Stimulated activated CD8-positive, alpha-beta memory T cell treated with anti-CD3 and anti-CD28 coated beads, Interleukin-4, amount 100 ng/mL, for 4 hours (primary cell): ENCODE results near the gene ALOX15.
"Not testable (repeated sequence)": the region's sequence is repeated elsewhere in the genome, so short reads cannot be mapped to it uniquely, and the experiment has no call there.

ENCODE experiments used
- DNase-seq, 2 donors: peaks; one replicate each; pipeline ENCODE4 v3.0.0-alpha.2; 2020; ENCODE audit warnings: low read depth in 2 of 2, low spot score in 1 of 2

Gene ALOX15, protein sequence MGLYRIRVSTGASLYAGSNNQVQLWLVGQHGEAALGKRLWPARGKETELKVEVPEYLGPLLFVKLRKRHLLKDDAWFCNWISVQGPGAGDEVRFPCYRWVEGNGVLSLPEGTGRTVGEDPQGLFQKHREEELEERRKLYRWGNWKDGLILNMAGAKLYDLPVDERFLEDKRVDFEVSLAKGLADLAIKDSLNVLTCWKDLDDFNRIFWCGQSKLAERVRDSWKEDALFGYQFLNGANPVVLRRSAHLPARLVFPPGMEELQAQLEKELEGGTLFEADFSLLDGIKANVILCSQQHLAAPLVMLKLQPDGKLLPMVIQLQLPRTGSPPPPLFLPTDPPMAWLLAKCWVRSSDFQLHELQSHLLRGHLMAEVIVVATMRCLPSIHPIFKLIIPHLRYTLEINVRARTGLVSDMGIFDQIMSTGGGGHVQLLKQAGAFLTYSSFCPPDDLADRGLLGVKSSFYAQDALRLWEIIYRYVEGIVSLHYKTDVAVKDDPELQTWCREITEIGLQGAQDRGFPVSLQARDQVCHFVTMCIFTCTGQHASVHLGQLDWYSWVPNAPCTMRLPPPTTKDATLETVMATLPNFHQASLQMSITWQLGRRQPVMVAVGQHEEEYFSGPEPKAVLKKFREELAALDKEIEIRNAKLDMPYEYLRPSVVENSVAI

DNA sequence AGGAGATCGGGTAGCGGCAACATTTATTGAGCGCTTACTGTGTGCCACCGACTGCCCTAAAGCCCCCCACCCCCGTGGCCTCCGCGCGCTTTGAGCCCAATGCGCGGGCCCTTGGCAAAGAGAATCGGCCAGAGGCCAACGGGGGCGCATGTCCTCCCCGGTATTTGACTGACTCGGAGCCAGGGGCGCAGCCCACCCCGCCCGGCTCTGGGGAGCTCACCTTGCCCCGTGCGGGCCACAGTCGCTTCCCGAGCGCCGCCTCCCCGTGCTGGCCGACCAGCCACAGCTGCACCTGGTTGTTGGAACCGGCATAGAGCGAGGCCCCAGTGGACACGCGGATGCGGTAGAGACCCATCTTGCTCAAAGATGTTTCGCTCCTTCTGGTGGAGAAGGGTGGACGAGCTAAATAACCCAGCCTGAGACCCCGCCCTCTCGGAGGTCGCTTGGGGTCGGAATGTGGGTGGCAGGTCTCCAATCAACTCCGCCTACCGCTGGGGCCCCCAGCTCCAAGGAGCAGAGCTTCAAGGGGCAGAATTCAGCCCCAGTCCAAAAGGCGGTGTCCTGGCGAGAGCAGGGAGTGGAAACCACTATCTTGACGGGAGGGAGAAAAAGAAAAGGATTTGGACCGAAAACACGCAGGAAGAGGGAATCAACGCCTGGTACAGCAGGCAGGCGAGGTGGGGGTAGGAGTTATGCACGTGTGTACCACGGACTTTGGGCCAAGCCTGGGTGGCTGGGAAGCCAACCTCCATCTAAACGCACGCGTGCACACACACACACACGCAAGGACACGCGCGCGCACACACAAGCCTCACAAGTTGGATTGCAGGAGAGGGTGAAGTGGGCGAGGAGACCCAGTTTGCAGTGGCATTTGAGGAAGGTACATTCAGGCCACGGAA lies at the start of gene ALOX15:
Gene ALOX15, minus strand, starts transcription at position 382 of the 899 bp plus-strand sequence. Its CDS starts 27 bp downstream, at position 355.
- DNase-seq, result no peak

- no peak for DNase-seq
These were observed 49.3 kb upstream of the ALOX15 start for GRCh38 chr17:4690745-4691144.

- not testable (repeated sequence) for DNase-seq
These were observed 48.4 kb upstream of the ALOX15 start for GRCh38 chr17:4689872-4690271.

DNA sequence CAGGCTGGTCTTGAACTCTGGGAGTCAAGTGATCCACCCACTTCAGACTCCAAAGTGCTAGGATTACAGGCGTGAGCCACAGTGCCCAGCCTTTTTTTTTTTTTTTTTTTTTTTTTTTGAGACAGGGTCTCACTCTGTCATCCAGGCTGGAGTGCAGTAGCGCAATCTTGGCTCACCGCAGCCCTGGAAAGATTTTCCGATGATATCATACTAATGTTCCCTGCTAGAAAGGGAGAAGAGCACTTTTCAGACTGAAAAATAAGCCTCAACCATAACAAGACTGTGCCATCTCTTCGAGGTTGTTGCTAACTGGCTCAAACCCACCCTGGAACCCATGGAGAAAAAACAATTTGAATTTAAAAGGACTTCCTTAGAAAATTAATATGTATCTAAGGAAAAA lies 42.3 kb upstream of the ALOX15 start:
- not testable (repeated sequence) for DNase-seq

DNA sequence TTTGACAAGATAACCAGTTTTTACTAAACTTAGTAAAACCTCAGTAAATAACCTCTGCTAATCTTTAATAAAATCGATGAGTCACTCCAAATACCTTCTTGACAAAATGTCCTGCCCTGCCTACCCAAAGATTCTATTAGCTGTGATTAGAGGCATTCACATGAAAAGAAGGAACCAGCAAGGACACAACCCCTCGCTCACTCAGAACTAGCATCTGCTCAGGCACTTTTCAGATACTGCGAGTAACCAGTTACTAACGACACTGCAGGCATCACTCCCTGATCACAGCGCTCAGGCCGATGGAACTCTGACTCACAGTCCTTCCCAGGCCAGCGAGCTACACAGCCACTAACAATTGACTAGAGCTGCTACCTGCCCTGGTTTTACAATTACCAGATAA lies 38.2 kb upstream of the ALOX15 start:
- DNase-seq, result no peak

DNA sequence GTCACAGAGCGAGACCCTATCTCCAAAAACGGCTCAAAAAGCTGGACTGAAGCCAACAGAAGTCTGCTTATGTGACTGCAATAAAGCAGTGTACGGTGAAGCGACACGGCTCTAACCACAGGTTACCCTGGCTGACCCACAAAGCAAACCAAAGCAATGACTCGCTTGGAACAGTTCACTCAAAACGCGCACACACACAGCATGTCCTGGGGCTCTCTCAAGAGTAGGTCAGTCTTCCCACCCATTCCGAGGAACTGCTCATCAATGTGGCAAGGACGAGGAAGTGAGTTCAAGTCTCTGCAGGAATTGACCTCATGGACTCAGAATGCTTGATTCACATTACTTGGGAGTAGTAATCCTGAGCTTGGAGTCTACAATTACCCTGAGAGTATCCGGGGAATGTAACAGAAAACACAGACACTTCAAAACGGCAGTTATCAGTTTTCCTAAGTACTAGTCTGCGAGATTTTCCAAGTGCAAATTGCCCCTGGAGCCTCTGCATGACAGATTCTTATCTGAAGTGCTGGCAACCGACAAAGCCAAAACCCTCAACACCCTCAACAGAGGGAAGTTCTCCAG lies 37.1 kb upstream of the ALOX15 start:
- no peak for DNase-seq

DNA sequence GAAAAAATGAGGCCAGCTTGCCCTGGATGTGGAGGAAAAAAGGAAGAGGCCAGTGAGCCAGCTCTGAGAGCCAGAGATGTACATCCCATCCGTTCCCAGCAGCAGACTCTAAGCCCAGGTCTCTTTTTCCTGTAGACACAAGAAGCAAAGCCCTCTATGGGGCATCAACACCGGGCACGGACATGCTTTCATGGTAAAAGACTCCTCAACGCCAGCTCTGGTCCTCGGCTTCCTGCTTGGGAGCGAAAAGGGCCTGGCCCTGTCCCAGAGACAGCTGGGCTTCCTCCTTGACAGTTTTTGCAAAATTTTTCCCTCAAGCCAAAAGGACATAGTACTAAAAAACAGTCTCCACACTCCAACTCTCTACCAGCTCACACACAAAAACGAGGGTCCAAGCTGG lies 35.3 kb upstream of the ALOX15 start:
- no peak for DNase-seq

DNA sequence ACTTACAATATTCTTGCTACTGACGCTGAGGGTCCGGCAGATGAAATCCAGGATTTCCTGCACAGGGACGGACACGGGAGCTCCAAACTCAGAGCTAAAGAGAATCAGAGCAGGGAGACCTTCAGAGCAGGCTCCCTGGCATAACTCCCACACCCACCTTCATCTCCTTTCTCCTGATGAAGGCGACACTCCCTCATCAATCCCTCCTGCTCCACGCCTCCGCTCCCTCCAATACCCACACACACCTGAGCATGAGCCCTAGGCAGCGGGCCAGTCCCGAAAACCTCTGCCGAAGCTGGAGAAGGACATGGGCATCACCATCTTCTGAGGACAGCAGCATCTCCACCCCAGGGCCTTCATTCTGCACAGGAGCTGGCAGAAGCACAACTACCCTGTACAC lies 34.3 kb upstream of the ALOX15 start:
- DNase-seq, result no peak

- no peak for DNase-seq
These were observed 33.2 kb upstream of the ALOX15 start for GRCh38 chr17:4674685-4674998.

GRCh38 chr17:4673986-4674684 lies 32.7 kb upstream of the ALOX15 start:
- no peak for DNase-seq

DNA sequence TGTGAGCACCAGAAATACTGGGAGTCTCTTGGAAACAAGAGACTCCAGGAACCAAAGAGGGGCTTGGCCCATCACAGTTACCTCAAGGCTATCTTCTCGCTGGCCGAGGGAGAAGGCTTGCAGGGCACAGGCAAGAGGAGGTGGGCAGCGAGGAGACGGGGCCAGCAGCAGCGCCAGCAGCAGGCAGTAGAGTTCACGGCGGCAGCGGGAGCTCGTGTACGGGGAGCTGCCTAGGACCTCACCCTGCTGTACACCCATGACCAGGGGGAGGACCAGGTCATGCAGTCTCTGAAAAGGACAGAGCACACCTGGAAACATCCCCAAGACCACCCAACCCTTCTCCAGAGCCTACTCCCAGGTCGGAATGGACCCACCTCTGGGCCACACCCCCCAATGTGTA lies 31.7 kb upstream of the ALOX15 start:
- DNase-seq, result no peak

DNA sequence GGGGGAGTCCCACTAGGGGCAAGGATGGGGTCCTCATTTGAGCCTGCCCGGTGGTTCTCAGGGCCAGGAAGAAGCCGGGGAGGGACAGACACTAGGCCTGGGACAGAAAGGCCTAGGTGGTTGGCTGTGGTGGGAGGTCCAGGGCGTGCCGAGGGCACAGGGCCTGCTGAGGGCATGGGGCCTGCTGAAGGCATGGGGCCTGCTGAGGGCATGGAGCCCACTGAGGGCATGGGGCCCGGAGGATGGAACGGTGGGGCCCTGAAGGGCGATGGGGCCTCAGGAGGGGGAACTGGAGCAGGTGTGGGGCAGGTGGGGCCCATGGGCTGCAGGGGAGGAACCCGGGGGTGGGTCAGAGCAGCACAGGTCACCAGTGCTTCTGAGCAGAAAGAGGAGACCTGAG lies 31.3 kb upstream of the ALOX15 start:
- DNase-seq, result no peak

DNA sequence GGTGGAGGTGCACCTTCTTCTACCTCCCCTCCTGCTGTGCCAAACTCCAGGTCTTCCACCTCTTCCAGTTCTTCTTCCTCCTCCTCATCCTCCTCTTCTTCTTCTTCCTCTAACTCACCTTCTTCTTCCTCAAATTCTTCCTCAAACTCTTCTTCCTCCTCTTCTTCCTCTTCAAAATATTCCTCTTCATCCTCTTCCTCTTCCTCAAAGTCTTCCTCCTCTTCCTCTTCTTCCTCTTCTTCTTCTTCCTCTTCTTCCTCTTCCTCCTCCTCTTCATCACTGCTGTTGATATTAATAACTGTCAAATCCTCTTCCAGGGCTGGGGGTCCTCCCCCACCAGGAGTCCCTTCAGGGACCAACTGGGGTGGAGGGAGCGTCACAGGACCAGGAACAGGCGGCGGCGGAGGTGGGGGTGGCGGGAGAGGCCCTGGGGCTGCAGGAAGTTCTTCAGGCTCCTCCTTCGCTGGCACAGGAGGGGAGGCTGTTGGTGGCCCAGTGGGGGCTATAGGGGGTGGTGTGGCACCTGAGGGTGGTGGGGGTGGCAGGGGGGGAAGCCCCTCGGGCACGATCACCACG lies 30.7 kb upstream of the ALOX15 start:
- no peak for DNase-seq

GRCh38 chr17:4667166-4667565 lies 25.7 kb upstream of the ALOX15 start:
- no peak for DNase-seq

DNA sequence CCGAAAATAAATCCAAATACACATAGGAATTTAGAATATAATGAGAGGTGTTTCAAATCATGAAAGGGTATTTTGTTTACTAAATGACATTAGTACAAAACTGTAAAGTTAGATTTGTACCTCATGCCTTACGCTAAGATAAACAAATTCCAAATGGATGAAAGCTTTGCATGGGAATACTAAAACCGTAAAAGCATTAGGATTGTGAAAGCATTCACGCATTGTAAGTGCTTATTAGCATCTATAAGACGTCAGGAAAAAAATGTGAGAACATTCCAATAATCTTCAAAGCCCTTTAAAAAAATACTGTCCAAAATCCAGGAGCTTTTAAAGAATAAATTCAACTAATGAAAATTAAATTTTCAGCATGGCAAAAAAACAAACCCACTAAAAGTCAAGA lies 24.8 kb upstream of the ALOX15 start:
- no peak for DNase-seq

- no peak for DNase-seq
These were observed 23.5 kb upstream of the ALOX15 start for GRCh38 chr17:4665027-4665426.

- no peak for DNase-seq
These were observed 22.8 kb upstream of the ALOX15 start for GRCh38 chr17:4664230-4664629.

- no peak for DNase-seq
These were observed 22.2 kb upstream of the ALOX15 start for GRCh38 chr17:4663711-4664110.

DNA sequence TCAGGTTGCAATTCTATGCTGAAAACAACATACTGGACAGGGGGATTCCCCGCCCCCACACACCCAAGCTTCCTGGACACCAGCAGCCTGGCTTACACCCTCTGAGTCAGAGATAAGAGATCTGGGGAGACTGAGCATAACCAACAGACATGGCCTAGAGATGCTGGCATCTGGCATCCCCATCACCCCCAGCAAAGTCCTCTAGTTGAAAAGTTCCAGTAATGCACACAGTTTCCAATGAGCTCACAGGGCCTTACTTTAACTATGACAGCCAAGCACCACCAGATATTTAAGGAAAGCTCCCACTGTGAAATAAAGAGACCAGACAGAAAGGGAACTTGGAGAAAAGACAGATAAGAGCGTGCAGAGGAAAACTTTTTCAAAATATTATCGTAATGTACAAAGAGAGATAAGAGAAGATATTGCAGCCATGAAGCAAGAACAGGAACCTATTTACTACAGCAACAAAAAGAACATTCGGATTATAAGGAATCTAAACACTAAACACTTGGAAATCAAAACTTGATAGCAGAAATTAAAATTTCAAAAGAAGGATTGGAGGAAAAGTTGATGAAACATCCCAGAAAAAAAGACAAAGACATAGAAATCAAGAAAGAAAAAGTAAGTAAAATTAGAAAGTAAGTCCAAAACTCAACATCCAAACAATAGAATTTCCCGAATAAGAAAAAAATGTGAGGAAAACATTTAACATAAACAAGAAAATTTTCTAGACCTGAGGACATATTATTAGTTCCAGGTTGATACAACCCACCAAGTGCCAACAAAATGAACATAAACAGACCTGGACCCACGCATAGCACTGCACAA lies 17.2 kb upstream of the ALOX15 start:
- DNase-seq, result peak in 1 of 2 donors; percentile 5

GRCh38 chr17:4657678-4658077 lies 16.2 kb upstream of the ALOX15 start:
- DNase-seq, result no peak
